PC-3 (cell line): ENCODE results near the gene PPP1R13B.

Source experiments
- EZH2phosphoT487 ChIP-seq: fragments of 300-600 bp; sonication (generic); IDR thresholded peaks from 2 replicates; pipeline ENCODE4 v1.6.1; 2018; ENCODE audit warnings: mild to moderate bottlenecking, antibody characterized with exemption, low read length, borderline replicate concordance
- TF ChIP-seq, protein P1 (sequence below): fragments of 300-600 bp; sonication (generic); conservative IDR thresholded peaks from 2 replicates; pipeline ENCODE4 v1.5.1; 2017; ENCODE audit warnings: antibody characterized with exemption, low read depth, mild to moderate bottlenecking, low read length

DNA sequence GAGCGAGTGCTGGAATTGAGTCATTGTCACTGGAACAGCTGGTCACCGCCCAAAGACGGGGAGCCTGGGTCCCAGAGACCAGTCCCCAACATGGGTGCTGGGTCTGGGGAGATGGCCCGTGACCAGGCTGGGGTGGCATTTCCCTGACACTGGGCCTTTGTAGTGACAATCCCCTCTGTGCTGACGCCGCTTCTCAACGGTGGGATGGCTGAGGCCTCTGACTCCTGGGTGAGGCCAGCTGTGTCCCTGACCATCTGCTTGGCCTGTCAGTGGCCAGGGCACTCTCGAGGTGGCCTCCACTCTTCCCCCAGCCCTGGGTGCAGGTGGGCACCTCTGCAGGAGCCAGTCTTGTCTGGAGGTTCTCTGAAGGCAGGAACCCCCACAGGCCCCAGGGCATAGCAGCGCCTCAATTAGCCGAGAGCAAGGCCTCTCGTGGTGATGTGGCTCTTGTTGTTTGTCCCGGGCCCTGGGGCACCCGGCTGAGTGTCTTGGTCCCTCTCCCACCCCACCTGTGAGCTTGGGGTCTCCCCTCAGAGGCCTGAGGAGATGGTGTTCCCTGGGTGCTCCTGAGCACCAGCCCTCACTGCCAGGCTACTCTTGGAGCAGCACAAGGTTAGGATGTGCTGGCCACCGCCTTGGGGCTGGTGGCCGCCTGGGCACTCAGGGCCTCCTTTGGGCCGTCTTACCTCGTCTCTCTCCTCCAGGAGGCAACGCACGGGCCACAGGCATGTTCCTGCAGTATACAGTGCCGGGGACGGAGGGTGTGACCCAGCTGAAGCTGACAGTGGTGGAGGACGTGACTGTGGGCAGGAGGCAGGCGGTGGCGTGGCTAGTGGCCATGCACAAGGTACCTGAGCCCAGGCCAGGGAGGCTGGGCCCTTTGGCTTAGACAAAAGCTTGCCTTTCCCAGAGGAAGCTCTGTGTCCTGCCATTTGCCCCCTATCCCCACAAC lies 115.2 kb downstream of the PPP1R13B start:
- TF ChIP-seq, protein P1, sequence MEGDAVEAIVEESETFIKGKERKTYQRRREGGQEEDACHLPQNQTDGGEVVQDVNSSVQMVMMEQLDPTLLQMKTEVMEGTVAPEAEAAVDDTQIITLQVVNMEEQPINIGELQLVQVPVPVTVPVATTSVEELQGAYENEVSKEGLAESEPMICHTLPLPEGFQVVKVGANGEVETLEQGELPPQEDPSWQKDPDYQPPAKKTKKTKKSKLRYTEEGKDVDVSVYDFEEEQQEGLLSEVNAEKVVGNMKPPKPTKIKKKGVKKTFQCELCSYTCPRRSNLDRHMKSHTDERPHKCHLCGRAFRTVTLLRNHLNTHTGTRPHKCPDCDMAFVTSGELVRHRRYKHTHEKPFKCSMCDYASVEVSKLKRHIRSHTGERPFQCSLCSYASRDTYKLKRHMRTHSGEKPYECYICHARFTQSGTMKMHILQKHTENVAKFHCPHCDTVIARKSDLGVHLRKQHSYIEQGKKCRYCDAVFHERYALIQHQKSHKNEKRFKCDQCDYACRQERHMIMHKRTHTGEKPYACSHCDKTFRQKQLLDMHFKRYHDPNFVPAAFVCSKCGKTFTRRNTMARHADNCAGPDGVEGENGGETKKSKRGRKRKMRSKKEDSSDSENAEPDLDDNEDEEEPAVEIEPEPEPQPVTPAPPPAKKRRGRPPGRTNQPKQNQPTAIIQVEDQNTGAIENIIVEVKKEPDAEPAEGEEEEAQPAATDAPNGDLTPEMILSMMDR, result no peak
- no peak for TF ChIP-seq EZH2phosphoT487
